HG03066 (cell line): ENCODE results near the gene C1QTNF6.

ENCODE experiments used
- ATAC-seq: cut with Tn5 transposase; IDR thresholded peaks from one replicate; pipeline ENCODE4 v1.9.1; 2021; ENCODE audit warnings: low read depth; ENCODE audit not compliant: unreplicated experiment

C1QTNF6 gene

DNA sequence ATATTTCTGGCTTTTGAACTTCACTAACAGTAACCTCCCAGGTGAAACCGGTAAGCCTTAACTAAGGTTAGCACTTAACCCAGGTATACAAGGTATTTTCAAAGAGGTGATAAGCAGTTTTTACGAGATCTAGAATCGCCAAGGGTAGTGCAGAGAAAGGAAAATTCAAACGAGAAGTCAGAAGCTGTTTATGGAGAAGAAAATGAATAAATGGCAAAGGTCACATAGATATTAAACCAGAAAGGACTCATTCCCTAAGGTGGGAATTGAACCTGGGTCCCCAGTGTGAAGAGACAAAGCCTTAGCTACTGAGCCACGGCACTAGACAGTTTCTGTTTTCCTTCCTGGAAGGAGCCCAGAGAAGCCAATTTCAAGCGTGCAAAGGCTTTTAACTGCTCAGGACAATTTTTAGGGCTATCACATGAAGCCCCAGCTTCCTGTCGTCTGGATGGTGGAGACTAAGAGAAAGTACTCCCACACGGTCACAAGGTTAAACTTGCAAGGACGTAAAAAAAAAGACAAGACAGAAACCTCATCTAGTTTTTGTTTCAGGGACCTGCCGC, 5.7 kb upstream of the C1QTNF6 start:
- ATAC-seq: peak; percentile 58

DNA sequence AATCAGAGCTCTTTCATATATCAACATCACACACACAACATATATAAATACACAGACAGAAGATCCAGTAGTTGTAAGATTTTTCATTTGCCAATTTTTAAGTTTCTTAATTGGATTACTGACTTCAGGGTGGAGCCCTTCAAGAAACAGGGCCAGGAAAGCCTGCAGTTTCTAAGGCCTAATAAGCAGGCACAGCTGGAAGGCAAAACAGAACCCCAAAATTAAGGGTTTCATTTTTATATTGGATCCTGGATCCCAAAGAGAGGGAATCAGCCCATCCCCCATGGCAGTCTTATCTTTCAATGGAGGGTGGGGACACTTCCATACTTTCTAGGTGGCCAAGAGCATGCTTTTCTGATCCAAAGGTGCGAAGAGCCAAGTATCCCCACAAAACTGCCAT, 4.7 kb upstream of the C1QTNF6 start:
- ATAC-seq: no peak

DNA sequence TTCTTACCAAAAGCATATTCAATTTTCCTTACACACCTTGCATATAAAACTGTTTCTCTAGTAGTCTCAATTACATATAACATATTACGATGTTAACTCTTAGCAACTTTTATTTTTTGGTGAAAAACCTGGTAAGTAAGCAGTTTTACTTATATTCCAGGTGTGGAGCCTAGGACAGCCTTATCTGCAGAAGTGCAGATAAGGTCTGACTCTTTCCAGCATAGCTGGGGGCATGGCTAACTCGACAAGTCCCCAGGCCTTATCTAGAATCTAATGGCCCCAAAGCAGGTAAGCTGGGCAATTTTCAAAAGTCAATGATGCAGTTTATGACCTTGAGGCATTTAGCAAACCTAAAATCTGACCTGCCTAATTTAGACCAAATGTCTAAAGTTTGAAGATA, 4.2 kb upstream of the C1QTNF6 start:
- ATAC-seq: no peak

DNA sequence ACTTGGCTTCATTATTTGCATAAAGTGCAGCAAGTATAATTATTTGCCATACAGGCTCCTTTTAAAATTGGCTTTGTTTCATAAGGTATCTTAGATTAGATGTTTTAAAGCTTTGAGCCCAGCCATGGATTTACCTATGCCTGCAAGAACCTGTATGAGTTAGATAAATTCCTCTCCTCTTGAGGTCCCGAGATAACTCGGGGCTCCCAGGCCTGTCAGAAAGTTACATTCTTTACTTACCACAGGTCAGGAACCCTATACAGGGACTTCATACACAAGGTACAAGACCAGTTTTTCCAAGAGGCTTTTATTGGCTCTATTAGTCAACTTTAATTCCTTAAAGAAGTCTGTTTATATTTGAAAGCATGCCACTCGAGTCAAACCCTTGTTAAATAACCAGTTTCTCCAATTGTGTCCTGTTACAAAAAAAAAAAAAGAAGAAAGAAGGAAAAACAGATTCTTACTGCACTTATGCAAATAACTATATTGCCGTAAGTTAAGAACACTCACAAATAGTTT, 2.3 kb upstream of the C1QTNF6 start:
- no peak for ATAC-seq

DNA sequence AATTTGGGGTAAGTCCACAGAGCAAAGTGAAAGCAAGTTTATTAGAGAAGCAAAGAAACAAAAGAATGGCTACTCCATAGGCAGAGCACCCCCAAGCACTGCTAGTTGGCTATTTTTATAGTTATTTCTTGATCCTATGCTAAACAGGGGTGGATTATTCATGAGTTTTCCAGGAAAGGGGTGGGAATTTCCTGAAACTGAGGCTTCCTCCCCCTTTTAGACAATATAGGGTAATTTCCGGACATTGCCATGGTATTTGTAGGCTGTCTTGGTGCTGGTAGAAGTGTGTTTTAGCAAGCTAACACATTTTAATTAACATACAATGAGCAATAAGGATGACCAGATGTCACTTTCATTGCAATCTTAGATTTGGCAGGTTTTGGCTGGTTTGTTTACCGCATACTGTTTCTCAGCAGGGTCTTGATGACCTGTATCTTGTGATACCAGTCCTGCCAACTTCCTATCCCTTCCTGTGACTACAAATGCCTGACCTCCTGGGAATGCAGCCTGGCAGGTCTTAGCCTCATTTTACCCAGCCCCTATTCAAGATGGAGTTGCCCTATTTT, 937 bp upstream of the C1QTNF6 start:
- no peak for ATAC-seq

DNA sequence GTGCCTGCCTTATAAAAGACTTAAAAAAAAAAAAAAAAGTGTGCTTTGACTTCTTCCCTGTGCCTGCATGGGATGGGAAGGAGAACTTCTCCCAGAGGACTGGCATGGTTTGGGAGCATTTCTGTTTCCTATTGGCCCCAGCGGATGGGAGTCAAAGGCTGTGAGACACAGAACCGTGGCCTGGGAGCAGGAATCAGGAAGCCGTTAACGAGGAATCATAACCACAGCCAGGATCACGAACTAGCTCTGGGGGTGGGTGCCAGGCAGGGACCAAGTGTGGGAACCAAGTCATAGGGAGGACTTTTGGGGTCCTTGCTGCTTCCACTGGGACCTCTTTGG, 526 bp downstream of the C1QTNF6 start:
- ATAC-seq: no peak

DNA sequence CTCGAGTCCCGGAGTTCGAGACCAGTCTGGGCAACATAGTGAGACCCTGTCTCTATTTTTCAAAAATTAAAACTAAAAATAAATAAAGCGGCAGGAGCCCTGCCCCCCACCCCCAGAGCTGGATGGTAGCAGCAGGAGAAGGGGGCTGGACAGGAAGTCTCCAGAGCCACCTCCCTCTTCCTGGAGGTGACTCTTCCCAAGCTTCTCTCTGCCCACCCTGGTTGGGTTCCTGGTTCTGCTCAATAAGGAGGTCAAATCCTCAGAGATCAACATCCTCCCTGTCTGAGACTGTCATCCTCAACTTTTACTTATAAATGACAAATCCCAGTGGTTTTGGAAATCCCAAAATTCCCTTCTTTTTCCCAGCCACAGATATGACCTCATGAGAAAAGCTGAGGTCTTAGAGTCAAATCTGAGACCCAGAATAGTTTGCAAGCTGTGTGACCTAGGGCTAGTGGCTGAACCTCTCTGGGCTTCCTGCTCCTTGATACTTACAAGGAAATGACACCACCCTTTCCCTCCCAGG, 987 bp downstream of the C1QTNF6 start:
- no peak for ATAC-seq

DNA sequence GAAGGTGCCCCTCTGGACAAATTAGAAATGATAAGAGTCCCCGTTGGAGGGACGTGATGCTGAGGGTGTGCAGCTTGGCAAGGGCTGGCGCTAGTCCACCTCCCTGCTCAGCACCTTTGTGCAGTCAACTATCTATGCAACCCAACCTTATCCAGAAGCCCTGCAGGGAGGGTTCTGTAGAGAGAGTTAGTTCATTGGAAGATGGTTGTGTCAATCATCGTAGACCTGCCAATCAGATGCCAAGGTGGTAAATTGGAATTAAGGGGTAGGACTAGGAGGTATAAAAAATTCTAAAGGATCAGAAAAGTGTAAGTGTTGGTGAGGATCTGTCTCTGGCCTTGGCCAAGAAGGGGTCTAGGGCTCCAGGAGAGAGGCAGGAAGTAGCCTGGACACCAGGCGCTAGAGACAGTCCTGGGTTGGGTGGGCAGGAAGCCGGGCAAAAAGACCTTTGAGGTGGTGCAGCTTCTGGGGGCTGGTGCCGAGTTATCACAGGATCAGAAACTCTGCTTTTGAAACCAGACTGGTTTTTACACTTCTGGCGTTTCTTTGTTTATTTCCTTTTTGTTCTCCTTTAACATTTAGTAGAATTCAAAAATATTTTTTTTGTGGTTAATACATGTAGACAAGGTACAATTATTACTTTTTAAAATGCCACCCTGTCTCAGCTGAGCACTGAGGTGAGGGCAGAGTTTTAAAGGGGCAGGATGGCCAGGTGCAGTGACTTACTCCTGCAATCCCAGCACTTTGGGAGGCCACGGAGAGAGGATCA, 1.6 kb downstream of the C1QTNF6 start:
- no peak for ATAC-seq

DNA sequence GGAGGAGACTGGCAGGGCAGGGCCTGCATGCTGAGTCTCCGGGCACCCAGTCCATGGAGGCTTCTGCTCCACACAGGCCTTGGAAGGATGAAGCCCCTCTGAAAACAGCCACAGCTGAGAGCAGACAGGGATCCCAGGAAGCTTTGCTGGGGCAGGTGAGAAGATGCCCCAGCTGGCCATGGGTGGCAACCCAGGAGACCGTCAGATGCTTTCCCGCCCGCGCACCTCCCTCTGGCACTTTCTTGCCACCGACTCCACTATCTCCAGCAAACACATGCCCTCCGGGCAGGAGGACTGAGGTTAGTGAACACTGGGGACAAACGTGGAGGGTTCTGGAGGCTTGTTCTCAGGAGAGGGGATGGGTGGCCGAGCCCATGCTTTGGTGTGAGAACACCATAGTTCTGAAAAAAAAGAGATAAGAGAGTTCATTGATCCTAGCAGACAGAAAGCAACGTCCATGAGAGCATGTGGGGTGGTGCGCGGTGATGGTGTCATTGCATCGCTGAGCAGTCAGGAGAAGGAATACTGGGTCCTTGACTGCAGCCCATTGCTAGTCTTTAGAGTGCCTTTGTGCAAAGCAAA, 2.3 kb downstream of the C1QTNF6 start:
- ATAC-seq: no peak

DNA sequence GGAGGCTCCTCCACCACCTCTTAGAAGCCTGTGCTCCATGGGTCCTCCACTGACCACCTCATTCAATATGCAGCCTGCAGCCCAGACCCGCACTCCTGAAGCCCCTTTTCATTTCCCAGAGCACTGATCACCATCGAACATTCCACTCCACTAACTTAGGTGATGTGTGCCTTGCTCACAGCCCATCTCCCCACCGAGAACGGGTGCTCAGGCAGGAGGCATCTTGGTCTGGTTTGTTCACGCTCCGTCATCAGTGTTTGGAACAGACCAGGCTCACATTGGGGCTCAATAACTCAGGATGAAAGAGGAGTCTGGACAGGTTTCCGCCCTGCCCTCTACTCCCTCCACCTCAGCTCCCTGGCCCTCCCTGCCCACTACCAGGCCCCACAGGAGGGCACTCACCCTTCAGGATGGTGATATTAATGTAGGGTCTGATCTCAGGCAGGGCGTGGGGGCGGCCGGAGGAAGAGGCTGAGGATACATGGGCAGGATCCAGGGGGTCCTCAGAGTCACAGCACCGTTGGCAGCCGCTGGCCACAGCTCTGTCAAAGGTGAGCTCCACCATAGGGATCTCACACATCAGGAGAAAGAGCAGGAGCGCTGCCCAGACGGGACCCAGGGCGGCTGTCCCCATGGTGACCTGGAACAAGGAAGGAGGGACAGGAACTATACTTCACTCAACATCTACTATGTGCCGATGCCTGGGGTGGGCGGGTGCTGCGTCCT, 3.1 kb downstream of the C1QTNF6 start:
- no peak for ATAC-seq

DNA sequence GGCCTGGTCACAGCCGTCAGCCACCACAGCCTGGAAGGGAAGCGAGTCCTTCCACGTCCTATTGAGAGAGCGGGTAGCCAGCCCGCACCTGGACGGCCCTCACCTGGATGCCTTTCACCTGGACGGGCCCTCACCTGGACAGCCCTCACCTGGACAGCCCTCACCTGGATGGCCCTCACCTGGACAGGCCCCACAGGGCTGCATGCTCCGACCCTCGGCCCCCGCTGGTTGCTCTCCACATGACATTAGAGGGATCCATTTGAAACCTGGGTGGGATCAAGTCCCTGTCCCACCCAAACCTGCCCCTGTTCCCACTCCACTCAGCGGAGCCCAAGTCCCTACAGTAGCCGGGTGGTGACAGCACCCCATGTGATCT, 3.7 kb downstream of the C1QTNF6 start:
- no peak for ATAC-seq

DNA sequence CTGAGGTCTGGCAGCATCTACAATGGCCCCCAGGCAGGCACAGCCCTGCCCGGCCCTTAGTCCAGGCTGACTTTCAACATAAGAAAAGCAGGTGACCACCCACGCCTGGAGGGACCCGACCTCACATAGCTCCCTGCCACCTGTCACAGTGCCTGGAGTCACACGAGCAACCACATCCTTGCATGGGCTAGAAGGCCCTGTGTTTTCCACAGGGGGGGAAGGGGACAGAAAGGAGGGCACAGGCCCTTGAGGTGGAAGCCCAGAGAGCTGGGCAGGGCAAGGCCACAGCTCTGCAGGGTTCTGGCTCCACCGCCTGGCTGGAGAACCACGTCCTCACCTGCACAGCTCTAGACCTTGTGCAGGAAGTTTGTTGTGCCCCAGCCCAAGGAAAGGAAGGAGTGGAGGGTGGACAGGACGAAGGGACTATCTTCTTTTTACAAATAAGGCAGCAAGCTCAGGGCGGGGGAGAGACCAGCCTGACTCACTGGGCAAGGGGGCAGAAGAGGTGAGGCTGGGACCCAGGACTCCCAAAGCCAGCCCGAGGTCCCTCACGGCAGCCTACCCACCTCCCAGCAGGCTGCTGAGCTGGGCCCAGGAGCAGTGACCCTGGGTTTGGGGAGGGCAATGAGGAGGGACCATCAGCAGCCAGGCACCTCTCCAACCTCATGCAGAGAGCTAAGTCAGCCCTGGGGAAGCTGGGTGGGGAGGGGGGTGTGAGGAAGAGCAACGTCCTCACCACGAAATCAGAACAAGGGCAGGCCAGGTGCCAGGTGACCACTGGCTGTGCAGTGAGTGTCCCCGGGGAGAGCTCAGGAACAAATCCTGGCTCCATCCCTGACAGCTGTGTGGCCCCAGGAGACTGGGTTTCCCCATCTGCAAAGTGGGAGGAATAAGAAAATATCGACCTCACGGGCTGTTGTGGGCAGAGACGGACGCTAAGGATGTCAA, 4.3 kb downstream of the C1QTNF6 start:
- no peak for ATAC-seq

DNA sequence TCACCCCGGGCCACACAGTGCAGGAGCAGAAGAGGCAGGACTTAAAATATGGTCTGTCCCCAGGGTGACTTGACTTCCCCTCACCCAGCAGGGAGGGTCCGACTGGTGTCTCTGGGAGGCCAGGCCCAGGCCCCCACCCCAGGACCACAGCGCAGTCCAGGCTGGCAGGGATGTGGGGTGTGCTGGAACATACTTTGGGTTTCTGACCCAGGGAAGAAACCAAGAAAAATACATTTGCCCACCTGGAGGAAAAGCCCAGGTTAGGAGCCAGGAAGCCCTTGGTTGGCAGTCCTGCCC, 5.2 kb downstream of the C1QTNF6 start:
- no peak for ATAC-seq

DNA sequence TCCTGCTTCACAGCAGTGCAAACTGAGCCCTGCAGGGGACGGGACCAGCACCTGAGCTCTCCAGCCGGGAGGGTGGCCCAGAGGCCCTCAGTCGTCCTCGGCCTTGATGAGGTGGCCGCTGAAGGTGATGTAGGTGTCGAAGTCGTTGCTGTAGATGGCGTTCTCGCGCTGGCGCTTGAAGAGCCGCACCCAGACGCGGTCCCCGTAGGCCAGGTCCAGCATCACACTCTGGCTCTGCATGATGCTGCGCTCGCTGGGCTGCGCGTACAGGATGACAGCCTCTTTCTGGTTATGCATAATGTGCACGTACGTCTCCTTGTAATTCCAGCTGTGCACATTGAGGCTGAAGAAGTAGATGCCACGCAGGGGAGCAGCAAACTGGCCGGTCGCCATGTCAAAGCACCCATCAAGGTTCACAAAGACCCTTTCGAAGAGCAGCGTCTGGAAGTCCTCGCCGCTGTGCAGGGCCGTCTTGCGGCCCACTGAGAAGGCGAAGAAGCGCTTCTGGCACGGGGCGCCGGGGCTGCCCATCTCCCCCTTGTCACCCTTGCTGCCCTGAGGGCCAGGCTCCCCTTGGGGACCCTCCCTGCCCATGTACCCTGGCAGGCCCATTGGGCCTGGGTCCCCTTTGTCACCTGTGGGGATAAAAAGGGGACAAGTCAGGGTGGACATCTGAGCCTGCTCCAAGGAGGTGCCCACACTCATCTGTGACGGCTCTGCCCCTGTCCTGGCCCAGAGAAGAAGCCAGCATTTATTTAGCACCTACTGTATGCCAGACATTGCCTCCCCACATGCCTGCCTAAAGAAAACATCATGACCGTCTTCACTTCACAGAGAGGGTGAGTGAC, 5.7 kb downstream of the C1QTNF6 start:
- ATAC-seq: no peak

DNA sequence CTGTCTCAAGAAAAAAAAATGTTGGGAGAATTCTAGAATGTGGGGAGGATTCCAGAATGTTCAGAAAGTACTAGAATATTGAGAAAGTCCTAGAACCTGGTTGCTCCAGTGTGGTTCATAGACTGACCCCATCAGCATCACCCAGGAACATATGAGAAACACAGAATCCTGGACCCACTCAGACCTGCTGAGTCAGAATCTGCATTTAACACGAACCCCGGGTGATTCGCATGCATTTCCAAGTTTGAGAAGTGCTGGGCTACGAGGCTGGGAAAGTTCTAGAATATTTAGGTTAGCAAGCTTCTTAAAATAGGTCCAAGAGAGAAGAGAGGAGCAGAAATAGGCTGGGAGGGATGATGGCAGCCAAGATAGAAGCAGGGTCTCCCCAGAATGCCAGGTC, 6.4 kb downstream of the C1QTNF6 start:
- ATAC-seq: no peak

DNA sequence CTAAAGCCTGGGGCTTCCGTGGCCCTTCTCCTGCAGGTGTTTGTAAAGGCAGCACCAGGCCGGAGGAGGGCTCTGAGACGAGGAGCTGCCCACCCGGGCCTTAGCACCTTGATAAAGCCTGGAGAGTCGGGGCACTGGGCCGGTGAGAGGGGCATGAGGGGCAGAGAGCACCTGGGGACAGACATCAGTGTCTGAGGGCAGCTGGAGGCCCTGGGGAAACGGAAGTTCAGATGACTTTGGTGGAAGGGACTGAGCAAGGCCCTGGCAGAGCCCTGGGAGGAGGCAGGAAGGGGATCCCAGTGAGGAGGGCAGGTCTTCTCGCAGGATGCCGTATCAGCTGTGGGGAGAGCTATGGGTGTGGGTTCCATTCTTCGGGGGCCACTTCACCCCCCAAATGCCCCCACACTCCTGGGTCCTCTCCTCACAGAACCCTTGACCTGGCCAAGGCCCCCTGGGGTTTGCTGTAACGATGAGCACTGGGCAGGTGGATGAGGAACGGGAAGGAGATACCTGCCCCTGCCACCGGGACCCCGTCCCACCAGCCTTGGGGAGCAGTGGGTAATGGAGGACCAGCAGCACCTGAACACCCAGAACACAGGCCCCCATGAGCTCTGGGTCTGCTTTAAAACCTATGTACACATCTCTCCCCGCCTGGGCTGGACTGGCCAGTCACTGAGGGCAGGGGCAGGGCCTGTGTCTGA, 7.4 kb downstream of the C1QTNF6 start:
- no peak for ATAC-seq

DNA sequence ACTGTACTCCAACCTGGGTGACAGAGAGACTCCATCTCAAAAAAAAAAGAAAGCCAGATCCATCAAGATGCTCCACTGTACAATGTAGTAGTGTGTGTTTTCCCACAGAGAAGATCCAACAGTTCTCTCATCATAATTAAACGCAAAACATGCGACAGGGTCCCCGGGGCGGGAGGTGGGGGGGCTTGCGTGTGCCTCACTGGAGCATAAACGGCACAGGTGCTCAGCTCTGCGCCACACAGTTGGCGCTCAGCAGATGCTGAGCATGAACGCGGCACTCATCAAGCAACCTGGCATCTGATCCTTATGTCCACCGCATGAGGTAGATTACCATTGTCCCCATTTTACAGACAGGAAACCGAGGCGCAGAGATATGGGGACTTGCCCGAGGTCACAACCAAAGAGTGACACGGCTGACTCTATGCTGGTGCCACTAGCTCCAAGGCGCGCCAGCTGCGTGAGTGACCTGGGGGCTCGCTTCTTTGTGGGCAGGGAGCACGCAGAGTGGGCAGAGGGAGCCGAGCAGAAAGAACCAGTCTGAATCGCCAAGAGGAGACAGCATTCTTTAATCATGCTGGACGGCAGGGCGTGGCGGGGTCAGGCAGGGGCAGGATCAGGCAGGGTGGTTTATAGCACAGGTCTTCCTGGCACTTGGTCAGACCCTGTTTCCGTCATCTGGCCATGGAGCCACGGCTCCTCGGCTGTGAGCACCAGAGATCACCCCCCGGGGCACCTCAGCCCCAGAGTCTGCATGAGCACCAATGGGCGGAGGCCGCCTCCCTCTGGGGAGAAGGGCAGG, 8.2 kb downstream of the C1QTNF6 start:
- ATAC-seq: no peak

DNA sequence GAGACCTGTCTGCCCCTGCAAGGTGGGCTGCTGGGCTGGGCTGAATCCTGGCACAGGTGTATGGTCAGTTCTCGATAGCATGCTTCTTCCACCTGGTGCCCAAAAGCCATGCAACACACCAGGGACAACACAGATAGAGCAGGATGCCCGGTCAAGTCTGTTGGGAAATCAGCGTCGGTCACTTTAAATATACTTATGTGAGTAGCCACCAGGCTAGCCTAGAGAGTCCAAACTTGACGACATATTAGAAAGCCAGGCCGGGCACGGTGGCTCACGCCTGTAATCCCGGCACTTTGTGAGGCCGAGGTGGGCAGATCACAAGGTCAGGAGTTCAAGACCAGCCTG, 8.9 kb downstream of the C1QTNF6 start:
- no peak for ATAC-seq
